ENCODE results near the gene C21orf58.

C21orf58 gene

GRCh38 chr21:46254208-46254975 lies 69.3 kb downstream of the C21orf58 start:
- DNase-seq = no peak

GRCh38 chr21:46253610-46254124 lies 70.0 kb downstream of the C21orf58 start:
- peak; percentile 59 for DNase-seq

- DNase-seq = no peak
These were observed 70.8 kb downstream of the C21orf58 start for GRCh38 chr21:46252840-46253239.

Data from stimulated activated CD4-positive, alpha-beta T cell treated with anti-CD3 and anti-CD28 coated beads, Interleukin-4, amount 100 ng/mL, for 24 hours (primary cell).